T-helper 2 cell treated with Interferon-gamma antibody and Interleukin-4, amounts not matched to agents 5 μg/mL and 100 μg/mL, for 36 hours (primary cell): ENCODE data around the gene MAPK8IP3.

ENCODE experiments used
- DNase-seq: peaks from one replicate; pipeline ENCODE4 v3.0.0; 2021; ENCODE audit warnings: low spot score
- H3K27ac Mint-ChIP-seq: one replicate; pipeline ENCODE4 v1.8.0; 2021; ENCODE audit warnings: mild to moderate bottlenecking, mixed read lengths
- H3K27me3 Mint-ChIP-seq: one replicate; pipeline ENCODE4 v1.8.0; 2021; ENCODE audit warnings: low read depth, mixed read lengths
- H3K36me3 Mint-ChIP-seq: one replicate; pipeline ENCODE4 v1.8.0; 2021; ENCODE audit warnings: low read depth, mixed read lengths
- H3K4me1 Mint-ChIP-seq: one replicate; pipeline ENCODE4 v1.8.0; 2021; ENCODE audit warnings: low read depth, mixed read lengths
- H3K4me3 Mint-ChIP-seq: one replicate; pipeline ENCODE4 v1.8.0; 2022; ENCODE audit warnings: mild to moderate bottlenecking, moderate library complexity, mixed read lengths
- H3K9me3 Mint-ChIP-seq: one replicate; pipeline ENCODE4 v1.8.0; 2021; ENCODE audit warnings: mixed read lengths

The MAPK8IP3 gene

DNA sequence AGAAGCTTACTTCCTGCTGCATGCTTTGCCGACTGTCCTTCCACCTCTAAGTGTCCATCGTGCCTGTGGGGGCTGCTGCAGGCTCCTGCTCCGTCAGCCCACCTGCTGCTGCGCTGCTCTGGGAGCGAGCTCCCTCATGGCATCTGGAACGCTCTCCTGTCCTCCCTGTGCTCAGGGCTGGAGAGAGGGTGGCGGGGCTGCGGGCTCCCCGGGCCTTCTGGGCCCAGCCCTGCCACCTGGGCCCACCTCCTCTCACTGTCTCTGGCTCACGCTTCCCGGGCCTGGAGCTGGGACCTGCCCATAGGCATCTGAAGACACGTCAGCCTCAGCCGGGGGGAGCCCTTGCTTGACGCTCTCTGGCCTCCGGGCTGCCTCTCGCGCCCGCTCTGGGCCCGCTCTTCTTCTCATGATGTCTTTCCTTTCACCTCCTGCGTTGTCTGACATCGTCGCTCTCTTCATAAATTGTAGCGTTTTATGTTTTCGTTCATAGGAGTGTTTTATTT lies 38.4 kb downstream of the MAPK8IP3 start:
- Mint-ChIP-seq H3K9me3 (no peaks in the 10 kb centered on the region), H3K27ac (no peak overlapping the region), H3K27me3 (no peaks in the 10 kb centered on the region), H3K4me3 (no peak overlapping the region), H3K36me3 (peaks cover 5% of the 10 kb centered on the region), H3K4me1 (no peaks in the 10 kb centered on the region)
- DNase-seq, result no peak

DNA sequence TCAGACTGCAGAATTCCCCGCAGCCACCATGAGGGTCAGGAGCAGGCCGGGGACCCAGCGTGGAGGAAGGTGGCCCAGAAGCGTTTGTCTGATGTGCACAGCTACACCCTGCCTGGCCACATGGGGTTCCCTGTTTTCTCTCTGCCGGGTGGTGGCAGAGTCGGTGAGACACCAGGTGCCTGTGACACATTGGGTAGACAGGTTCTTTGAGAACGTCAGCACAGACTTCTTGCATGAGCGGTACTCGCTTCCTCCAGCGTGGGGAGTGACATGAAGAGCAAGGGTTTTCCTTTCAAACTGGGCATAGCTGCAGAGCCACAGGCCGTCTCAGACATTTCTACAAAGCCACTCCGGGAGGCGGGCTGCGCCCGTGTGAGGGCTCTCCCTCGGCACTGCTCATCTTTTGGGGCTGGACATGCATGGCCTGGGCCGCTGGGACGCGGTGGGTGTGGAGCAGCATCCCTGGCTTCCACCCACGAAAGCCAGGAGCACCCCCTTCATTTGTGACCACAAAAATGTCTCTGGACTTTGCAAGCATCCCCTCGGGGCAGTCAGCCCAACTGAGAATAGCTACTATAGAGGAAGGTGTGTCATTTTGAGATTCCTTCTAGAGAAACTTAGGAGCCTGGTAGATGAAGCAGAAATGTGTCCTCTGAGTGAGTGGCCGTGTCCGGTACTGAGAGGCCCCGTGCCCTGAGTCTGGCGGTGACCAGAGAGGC lies 39.3 kb downstream of the MAPK8IP3 start:
- Mint-ChIP-seq H3K36me3 (peaks cover 5% of the 10 kb centered on the region), H3K9me3 (no peaks in the 10 kb centered on the region), H3K4me1 (no peaks in the 10 kb centered on the region), H3K4me3 (no peak overlapping the region), H3K27me3 (no peaks in the 10 kb centered on the region), H3K27ac (no peak overlapping the region)
- no peak for DNase-seq

DNA sequence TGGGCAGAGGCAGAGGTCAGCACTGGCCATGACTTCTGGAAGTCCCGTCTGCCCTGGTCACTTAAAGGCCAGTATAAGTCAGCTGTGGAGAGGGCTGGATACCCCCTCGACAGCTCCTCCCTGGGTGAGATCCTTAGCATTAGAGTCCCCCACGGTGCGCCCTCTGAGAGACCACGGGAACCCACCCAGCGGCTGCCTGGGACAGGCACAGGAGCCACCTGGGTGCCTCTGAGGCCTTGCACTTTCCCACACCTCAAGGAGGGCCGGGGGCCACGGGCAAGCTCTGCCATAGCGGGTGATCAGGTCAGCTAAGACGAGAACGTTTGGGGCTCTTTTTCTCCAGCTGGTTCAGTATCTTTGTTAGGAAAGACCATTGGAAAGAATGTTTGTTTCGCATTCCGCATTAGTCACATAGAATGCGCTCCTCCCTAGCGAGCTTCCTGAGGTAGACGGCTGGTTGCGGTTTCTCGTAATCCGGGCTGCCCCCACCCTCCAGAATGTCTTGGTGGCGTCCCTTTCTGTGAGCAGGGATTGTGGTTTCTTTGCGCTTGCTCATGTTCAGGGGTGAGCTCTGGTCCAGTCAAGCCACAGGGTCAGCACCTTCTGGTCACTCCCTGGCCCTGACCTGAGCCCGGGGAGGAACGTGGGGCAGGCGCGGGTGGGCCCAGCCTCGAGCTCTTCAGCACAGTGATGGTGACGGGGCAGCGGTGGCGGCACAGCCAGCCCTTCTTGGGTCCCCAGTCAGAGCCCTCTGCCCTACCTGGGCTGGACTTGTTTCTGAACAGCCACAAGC lies 40.1 kb downstream of the MAPK8IP3 start:
- peaks cover 5% of the 10 kb centered on the region for H3K36me3 Mint-ChIP-seq
- DNase-seq, result no peak
- H3K27me3 Mint-ChIP-seq, result no peaks in the 10 kb centered on the region
- no peaks in the 10 kb centered on the region for H3K4me1 Mint-ChIP-seq
- H3K27ac Mint-ChIP-seq, result no peak overlapping the region
- H3K4me3 Mint-ChIP-seq, result no peak overlapping the region
- no peaks in the 10 kb centered on the region for H3K9me3 Mint-ChIP-seq

DNA sequence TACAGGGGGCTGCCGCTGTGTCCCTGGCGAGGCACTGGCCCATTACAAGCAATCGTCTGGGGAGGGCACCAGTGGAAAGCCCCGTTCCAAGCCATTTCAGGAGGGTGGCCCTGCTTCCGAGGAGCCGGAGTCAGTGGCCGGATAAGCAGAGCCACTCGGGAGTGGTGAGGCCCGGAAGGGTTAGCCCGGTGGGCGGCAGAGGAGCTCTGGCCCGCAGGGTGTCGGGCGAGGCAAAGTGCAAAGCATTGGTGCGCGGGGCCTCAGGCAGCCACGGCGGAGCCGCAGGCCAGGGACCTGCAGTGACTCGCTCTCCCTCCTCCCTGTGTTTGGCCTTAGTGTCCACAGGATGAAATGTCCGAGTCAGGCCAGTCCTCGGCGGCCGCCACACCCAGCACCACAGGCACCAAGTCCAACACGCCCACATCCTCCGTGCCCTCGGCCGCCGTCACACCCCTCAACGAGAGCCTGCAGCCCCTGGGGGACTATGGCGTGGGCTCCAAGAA lies 40.7 kb downstream of the MAPK8IP3 start:
- H3K27me3 Mint-ChIP-seq, result no peaks in the 10 kb centered on the region
- H3K4me3 Mint-ChIP-seq, result no peak overlapping the region
- H3K36me3 Mint-ChIP-seq, result peaks cover 4% of the 10 kb centered on the region
- no peaks in the 10 kb centered on the region for H3K4me1 Mint-ChIP-seq
- no peak for DNase-seq
- H3K9me3 Mint-ChIP-seq, result no peaks in the 10 kb centered on the region
- no peak overlapping the region for H3K27ac Mint-ChIP-seq

DNA sequence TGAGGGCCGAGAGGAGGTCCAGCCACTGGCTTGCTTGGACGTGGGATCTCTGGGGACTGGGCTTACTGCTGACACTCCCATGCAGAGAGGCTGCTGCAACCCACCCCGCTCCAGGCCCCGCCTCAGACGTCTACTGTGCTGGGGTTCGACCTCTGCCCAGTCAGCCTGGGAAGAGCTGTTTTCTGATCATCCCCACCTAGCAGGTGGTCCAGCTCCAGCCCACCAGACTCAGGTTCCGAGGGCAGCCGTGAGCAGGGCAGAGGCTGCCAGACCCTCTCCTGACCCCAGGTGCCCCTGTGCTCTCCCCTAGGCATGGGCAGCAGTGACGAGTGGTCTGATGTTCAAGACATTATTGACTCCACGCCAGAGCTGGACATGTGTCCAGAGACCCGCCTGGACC lies 41.9 kb downstream of the MAPK8IP3 start:
- Mint-ChIP-seq H3K27ac (no peak overlapping the region), H3K27me3 (no peaks in the 10 kb centered on the region), H3K4me1 (no peaks in the 10 kb centered on the region), H3K9me3 (no peaks in the 10 kb centered on the region), H3K36me3 (peaks cover 8% of the 10 kb centered on the region), H3K4me3 (no peak overlapping the region)
- DNase-seq, result no peak

DNA sequence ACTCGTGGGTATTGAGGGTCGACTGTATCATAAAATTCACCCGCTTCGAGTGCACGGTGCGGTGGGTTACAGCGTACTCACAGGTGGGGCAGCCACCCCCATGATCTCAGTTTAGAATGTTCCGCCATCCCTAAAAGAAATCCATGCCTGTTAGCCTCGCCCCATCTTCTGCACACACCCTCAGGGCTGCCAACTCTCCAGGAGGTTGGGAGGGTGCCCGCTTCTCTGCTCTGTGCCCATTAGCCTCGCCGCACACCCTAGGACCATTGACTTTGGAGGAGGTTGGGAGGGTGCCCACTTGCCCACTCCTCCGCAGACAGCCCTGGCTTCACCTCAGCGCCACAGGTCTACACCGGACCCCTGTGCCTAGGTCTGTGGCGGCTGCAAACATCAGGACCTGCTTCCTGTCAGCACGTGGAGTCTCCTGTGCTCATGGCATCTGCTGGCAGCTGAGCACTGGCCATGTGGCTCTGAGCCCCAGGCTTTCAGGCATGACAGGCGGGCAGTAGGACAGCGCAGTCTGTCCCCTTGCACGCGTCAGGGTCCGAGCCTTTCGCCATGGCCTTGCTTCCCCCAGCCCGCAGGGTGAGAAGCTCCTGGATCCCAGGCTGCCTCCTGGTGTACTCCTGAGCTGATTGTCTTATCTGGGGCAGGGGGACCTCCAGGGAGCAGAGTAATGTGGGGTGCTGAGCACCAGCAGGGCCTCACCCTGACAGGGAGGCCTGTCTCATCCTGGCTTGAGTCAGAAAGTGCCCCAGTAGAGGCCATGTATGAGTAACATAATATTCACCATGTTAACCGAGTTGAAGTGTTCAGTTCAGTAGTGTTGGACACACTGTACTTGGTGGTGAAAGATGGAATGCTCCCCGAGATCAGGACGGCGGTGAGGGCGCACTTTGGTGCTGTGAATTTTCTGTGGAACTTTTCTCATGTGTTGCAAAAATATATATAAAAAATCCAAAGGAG lies 43.4 kb downstream of the MAPK8IP3 start:
- H3K4me3 Mint-ChIP-seq, result no peak overlapping the region
- no peak overlapping the region for H3K27ac Mint-ChIP-seq
- peaks cover 8% of the 10 kb centered on the region for H3K36me3 Mint-ChIP-seq
- no peaks in the 10 kb centered on the region for H3K27me3 Mint-ChIP-seq
- no peak for DNase-seq
- no peaks in the 10 kb centered on the region for H3K9me3 Mint-ChIP-seq
- H3K4me1 Mint-ChIP-seq, result no peaks in the 10 kb centered on the region

DNA sequence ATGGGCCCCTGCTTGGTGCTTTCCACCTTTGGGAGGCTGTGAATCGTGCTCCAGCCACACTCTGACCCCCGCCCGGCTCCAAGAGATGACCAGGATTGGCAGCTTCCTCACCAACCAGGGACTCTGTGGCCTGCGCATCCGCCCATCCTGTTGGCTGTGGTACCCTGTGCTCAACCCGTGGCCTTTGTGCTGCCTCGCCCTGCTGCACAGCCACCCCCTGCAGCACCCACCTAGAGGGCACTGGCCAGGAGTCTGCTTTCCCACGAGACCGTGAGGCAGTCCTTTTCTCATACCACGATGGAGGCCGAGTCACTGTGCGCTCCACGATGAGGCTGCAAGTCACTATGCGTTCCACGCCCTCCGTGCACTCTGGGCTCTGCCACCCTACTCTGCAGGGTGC lies 46.0 kb downstream of the MAPK8IP3 start:
- H3K36me3 Mint-ChIP-seq, result peaks cover 7% of the 10 kb centered on the region
- H3K27ac Mint-ChIP-seq, result no peak overlapping the region
- no peak for DNase-seq
- H3K4me1 Mint-ChIP-seq, result peaks cover 3% of the 10 kb centered on the region
- no peaks in the 10 kb centered on the region for H3K27me3 Mint-ChIP-seq
- no peaks in the 10 kb centered on the region for H3K9me3 Mint-ChIP-seq
- H3K4me3 Mint-ChIP-seq, result no peak overlapping the region

DNA sequence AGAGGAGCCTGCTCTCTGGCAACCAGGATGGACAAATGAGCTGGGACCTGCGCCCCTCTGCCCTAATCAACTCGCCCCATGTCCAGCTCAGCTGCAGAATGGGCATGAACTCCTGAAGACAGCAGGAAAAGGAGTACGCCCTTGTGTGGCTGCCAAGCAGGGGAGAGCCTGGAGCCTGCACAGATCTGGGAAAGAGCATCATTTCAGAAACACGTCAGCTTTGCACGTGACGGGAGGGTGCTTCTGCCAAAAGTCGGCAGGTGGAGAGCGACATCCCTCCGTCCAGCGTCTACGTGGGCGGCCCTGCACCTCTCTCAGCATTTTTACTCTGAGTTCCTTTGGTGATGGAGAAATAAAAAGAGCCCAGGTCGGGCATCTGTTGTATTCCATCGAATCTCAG lies 46.9 kb downstream of the MAPK8IP3 start:
- H3K27me3 Mint-ChIP-seq, result no peaks in the 10 kb centered on the region
- no peak overlapping the region for H3K27ac Mint-ChIP-seq
- H3K4me1 Mint-ChIP-seq, result peaks cover 10% of the 10 kb centered on the region
- H3K9me3 Mint-ChIP-seq, result no peaks in the 10 kb centered on the region
- no peak for DNase-seq
- peaks cover 7% of the 10 kb centered on the region for H3K36me3 Mint-ChIP-seq
- no peak overlapping the region for H3K4me3 Mint-ChIP-seq

DNA sequence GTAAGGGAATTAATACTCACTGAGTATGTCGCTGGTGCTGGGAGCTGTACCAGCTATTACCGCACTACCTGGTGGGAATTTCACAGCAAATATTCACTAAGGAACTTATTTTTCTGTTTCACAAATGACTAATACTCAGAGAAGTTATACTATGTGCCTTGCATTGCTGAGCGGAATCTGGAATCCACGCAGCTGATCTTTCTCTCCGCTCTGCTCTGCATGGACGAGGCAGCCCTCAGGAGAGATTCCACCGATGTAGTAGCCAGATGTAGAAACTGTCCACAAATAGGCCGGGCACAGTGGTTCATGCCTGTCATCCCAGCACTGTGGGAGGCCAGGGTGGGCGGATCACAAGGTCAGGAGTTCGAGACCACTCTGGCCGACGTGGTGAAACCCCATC lies 48.2 kb downstream of the MAPK8IP3 start:
- Mint-ChIP-seq H3K27me3 (no peaks in the 10 kb centered on the region), H3K27ac (no peak overlapping the region), H3K9me3 (no peaks in the 10 kb centered on the region), H3K4me1 (peaks cover 10% of the 10 kb centered on the region), H3K36me3 (peaks cover 7% of the 10 kb centered on the region), H3K4me3 (no peak overlapping the region)
- DNase-seq, result no peak

DNA sequence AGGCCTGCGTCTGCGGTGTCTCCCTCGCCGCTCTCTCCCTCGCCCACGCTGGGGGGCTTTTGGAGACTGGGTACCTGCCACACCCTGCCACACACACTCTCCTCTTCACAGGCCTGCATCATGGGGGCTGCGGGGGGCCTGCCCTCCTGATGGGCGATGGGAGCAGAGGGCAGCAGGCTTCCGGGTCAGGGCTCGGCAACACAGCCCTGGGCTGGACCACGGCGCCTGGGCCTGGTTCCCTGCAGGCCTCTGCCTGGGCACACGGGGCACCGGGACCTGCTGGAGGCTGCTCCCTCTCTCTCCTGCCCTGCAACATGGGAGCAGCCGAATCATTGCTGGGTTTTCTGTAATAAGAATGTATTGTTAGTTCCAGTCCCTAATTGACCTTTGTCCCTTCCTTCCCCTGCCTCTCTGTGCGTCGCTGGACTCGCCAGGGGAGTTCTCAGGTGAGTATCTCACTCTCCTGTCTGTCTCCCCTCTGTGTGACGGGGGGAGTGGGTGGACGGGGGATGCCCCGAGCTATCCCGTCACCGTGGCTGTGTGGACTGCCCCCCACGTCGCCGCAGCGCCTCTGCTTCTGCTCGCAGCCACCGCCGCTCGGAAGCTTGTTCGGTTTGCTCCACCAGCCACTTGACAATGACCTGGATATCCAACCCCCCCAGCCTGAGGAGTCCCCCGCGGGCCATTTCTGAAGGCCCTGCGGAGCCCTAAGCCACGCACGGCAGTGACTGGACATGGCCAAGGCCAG lies 51.9 kb downstream of the MAPK8IP3 start:
- H3K9me3 Mint-ChIP-seq, result no peaks in the 10 kb centered on the region
- H3K27me3 Mint-ChIP-seq, result no peaks in the 10 kb centered on the region
- H3K4me1 Mint-ChIP-seq, result peaks cover 10% of the 10 kb centered on the region
- peaks cover 11% of the 10 kb centered on the region for H3K36me3 Mint-ChIP-seq
- no peak overlapping the region for H3K4me3 Mint-ChIP-seq
- DNase-seq, result no peak
- peak overlapping the region; percentile 69 for H3K27ac Mint-ChIP-seq

DNA sequence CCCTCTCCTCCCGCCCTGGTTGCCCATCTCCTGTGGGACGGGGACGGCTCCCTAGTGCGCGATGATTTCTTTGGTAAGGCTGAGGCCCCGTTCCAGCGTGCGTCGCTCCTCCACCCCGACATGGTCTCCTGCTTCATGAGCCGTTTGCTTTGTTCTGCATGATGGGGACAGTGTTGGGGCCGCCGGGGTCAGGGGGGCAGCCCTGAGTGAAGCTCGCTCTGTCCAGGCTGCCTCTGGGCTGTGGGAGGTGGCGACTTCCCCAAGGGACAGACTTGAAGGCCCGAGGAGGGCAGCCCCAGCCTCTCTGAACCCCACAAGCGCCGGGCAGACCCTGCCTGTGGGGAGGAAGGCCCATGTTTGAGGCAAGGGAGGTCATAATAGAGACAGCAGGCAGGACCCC lies 52.9 kb downstream of the MAPK8IP3 start:
- Mint-ChIP-seq H3K4me1 (peaks cover 10% of the 10 kb centered on the region), H3K36me3 (peaks cover 11% of the 10 kb centered on the region), H3K9me3 (no peaks in the 10 kb centered on the region), H3K27me3 (no peaks in the 10 kb centered on the region), H3K4me3 (no peak overlapping the region), H3K27ac (no peak overlapping the region)
- DNase-seq, result no peak

DNA sequence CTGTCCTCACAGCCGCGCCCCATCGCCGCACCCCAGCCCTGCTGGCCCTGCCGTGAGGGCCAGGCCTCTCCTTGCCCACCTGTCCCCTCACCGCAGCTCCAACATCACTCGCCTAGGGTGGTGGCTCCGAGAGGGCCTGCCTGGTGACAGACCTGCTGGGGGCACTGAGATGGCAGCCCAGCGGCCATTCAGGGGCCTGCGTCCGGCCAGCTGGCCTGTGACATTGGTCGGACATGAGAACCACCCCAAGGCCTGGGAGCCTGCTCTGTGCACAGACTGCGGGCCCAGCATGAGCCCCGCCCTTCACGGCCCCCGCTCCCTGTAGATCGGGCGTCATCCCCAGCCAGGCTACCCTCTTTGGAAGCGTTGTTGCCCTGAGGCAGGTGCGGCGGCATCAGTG lies 53.5 kb downstream of the MAPK8IP3 start:
- no peak overlapping the region for H3K4me3 Mint-ChIP-seq
- H3K9me3 Mint-ChIP-seq, result no peaks in the 10 kb centered on the region
- peaks cover 10% of the 10 kb centered on the region for H3K4me1 Mint-ChIP-seq
- no peak overlapping the region for H3K27ac Mint-ChIP-seq
- H3K36me3 Mint-ChIP-seq, result peaks cover 11% of the 10 kb centered on the region
- no peak for DNase-seq
- H3K27me3 Mint-ChIP-seq, result no peaks in the 10 kb centered on the region

DNA sequence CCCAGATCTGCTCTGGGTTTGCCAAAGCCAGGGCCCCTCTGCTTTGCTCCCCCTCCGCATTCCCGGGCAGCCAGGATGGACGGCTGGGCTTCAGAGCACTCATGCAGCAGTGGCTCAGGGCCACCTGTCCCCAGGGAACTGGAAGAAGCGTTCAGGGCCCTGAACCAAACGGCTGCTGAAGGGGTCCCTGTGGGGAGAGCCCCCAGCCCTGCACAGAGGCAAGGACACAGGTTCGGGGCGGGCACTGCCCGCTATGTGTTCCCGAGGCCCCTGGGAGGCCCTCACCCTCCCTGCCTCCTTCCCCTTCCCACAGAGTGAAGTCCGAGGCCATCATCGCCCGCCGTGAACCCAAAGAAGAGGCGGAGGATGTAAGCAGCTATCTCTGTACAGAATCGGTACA lies 54.9 kb downstream of the MAPK8IP3 start:
- Mint-ChIP-seq H3K27ac (no peak overlapping the region), H3K9me3 (no peaks in the 10 kb centered on the region), H3K27me3 (no peaks in the 10 kb centered on the region), H3K36me3 (peaks cover 8% of the 10 kb centered on the region), H3K4me1 (peaks cover 10% of the 10 kb centered on the region), H3K4me3 (no peak overlapping the region)
- DNase-seq, result no peak
